ENCODE results near the gene CA10.

CA10 gene

GRCh38 chr17:51855806-51856205 is 302.7 kb downstream of the CA10 start:
- DNase-seq: no peak

- no peak for DNase-seq
Observed at GRCh38 chr17:51853857-51854256, 304.7 kb downstream of the CA10 start.

- no peak for DNase-seq
Observed at GRCh38 chr17:51852603-51853002, 305.9 kb downstream of the CA10 start.

- DNase-seq: no peak
Observed at GRCh38 chr17:51850201-51850600, 308.3 kb downstream of the CA10 start.

- no peak for DNase-seq
Observed at GRCh38 chr17:51848451-51848850, 310.1 kb downstream of the CA10 start.

GRCh38 chr17:51846566-51846965 is 311.9 kb downstream of the CA10 start:
- DNase-seq: no peak

GRCh38 chr17:51845776-51846175 is 312.7 kb downstream of the CA10 start:
- DNase-seq: no peak

GRCh38 chr17:51842763-51843162 is 315.8 kb downstream of the CA10 start:
- DNase-seq: no peak

GRCh38 chr17:51841669-51842068 is 316.8 kb downstream of the CA10 start:
- DNase-seq: no peak

GRCh38 chr17:51840688-51841087 is 317.8 kb downstream of the CA10 start:
- DNase-seq: no peak

- DNase-seq: no peak
Observed at GRCh38 chr17:51833620-51834019, 324.9 kb downstream of the CA10 start.

- DNase-seq: no peak
Observed at GRCh38 chr17:51833045-51833444, 325.5 kb downstream of the CA10 start.

GRCh38 chr17:51830886-51831285 is 327.6 kb downstream of the CA10 start:
- DNase-seq: no peak

GRCh38 chr17:51830451-51830850 is 328.1 kb downstream of the CA10 start:
- no peak for DNase-seq

GRCh38 chr17:51828901-51829300 is 329.6 kb downstream of the CA10 start:
- DNase-seq: no peak

- no peak for DNase-seq
Observed at GRCh38 chr17:51827140-51827539, 331.4 kb downstream of the CA10 start.

GRCh38 chr17:51820766-51821165 is 337.7 kb downstream of the CA10 start:
- DNase-seq: no peak

GRCh38 chr17:51820252-51820651 is 338.3 kb downstream of the CA10 start:
- no peak for DNase-seq

- DNase-seq: peak in 1 of 2 experiments; percentile 5
Observed at GRCh38 chr17:51819341-51820219, 338.9 kb downstream of the CA10 start.

GRCh38 chr17:51818777-51819176 is 339.7 kb downstream of the CA10 start:
- DNase-seq: no peak

GRCh38 chr17:51817955-51818354 is 340.6 kb downstream of the CA10 start:
- DNase-seq: no peak

GRCh38 chr17:51817117-51817516 is 341.4 kb downstream of the CA10 start:
- no peak for DNase-seq

GRCh38 chr17:51815097-51815496 is 343.4 kb downstream of the CA10 start:
- no peak for DNase-seq

- DNase-seq: no peak
Observed at GRCh38 chr17:51814521-51814920, 344.0 kb downstream of the CA10 start.

- DNase-seq: no peak
Observed at GRCh38 chr17:51813784-51814174, 344.7 kb downstream of the CA10 start.
